Smooth muscle cell (in vitro differentiated cells): Measurements from ENCODE around the gene PRPH2. TPM values are rescaled to one million over a fixed set of nuclear protein-coding genes. Genes with fewer than 3 reads are reported as not detected.

Source experiments
- DNase-seq: peaks from one replicate; lab custom pipeline; 2025; ENCODE audit not compliant: unreplicated experiment; lab: John Stamatoyannopoulos, UW
- H2AFZ ChIP-seq: fragments of 200-600 bp; sonication (generic); 2 replicates; pipeline ENCODE4 v1.6.0; 2016; ENCODE audit warnings: antibody characterized with exemption, low read depth, mild to moderate bottlenecking
- H3F3A ChIP-seq: fragments of 200-600 bp; sonication (generic); 2 replicates; pipeline ENCODE4 v1.6.0; 2017; ENCODE audit warnings: antibody characterized with exemption, low read depth
- H3K27ac ChIP-seq: fragments of 200-600 bp; sonication (generic); 2 replicates; pipeline ENCODE4 v1.5.1; 2016; ENCODE audit warnings: low read depth, mild to moderate bottlenecking
- H3K27me3 ChIP-seq: fragments of 200-600 bp; sonication (generic); 2 replicates; pipeline ENCODE4 v1.6.1; 2016; ENCODE audit warnings: low read depth, mild to moderate bottlenecking
- H3K36me3 ChIP-seq: fragments of 200-600 bp; sonication (generic); 2 replicates; pipeline ENCODE4 v1.5.1; 2016; ENCODE audit warnings: low read depth
- H3K4me1 ChIP-seq: fragments of 200-600 bp; sonication (generic); 2 replicates; pipeline ENCODE4 v1.5.1; 2016; ENCODE audit warnings: low read depth
- H3K4me2 ChIP-seq: fragments of 200-600 bp; sonication (generic); 2 replicates; pipeline ENCODE4 v1.6.0; 2016; ENCODE audit warnings: mild to moderate bottlenecking
- H3K4me3 ChIP-seq: fragments of 200-600 bp; sonication (generic); 2 replicates; pipeline ENCODE4 v1.5.1; 2016; ENCODE audit warnings: mild to moderate bottlenecking
- H3K79me2 ChIP-seq: fragments of 200-600 bp; sonication (generic); 2 replicates; pipeline ENCODE4 v1.6.0; 2016; ENCODE audit warnings: low read depth, mild to moderate bottlenecking
- H3K9ac ChIP-seq: fragments of 200-600 bp; sonication (generic); 2 replicates; pipeline ENCODE4 v1.6.0; 2016; ENCODE audit warnings: low read depth
- H3K9me3 ChIP-seq: fragments of 200-600 bp; sonication (generic); replicated peaks from 2 replicates; pipeline ENCODE4 v1.5.1; 2016; ENCODE audit warnings: low read depth
- H4K20me1 ChIP-seq: fragments of 200-600 bp; sonication (generic); 2 replicates; pipeline ENCODE4 v1.6.0; 2016; ENCODE audit warnings: low read depth
- WGBS: methylation state at CpG from one replicate; pipeline ENCODE4 v1.1.7; 2016; ENCODE audit warnings: low lambda C conversion rate; 5-methylcytosine and 5-hydroxymethylcytosine counted together
- polyA plus RNA-seq: library from polyadenylated mRNA; unstranded; fragments of >200 nt; fragmentation: Nextera tagmentation; extraction: Ambion mirVana; gene quantifications from 2 replicates; pipeline ENCODE4 v1.2.1, GENCODE V29; 2016
- total RNA-seq: library from RNA; depleted of rRNA; stranded (reverse); fragments of >200 nt; gene quantifications from 2 replicates; pipeline ENCODE4 v1.2.3, GENCODE V29; 2014
- TF ChIP-seq, protein P1 (sequence below): fragments of 200-600 bp; sonication (generic); IDR thresholded peaks from 2 replicates; pipeline ENCODE4 v1.5.1; 2017; ENCODE audit warnings: borderline replicate concordance, mild to moderate bottlenecking, antibody characterized with exemption; ENCODE audit not compliant: insufficient read depth, poor library complexity, severe bottlenecking

PRPH2 gene
- total and polyA plus RNA-seq, 2 experiments from 2014 or later = not detected

DNA sequence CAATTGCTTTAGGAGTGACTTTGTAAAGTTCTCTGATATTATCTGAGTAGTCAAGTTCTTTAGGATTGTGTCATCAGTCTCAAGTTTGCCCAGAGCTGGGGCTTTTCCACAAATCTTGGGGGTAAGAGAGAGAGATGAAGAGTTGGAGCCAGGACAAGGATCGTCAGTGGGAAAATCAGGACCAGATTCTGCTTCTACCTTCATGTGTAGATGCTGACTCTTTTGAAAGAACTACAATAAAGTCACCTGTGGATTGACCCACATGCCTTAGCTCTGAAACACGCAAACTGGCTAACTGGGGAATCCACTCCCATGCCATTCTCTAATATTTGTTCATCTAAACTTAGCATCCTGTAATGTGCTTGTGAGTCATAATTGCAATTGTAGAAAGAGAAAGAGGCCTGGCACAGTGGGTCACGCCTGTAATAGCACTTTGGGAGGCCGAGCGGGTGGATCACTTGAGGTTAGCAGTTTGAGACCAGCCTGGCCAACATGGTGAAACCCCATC, 43.8 kb upstream of the PRPH2 start:
- 91% methylated on average over 5 of the region's 5 CpGs for whole genome bisulfite sequencing
- Histone ChIP-seq H2AFZ (no peak overlapping the region), H3K9me3 (no peaks in the 10 kb centered on the region), H3K9ac (no peak overlapping the region), H3K36me3 (no peaks in the 10 kb centered on the region), H3F3A (no peaks in the 10 kb centered on the region), H3K79me2 (no peaks in the 10 kb centered on the region), H3K27ac (no peak overlapping the region), H3K27me3 (no peaks in the 10 kb centered on the region), H3K4me1 (peaks cover 5% of the 10 kb centered on the region), H3K4me2 (no peak overlapping the region), H4K20me1 (no peaks in the 10 kb centered on the region), H3K4me3 (no peak overlapping the region)
- no peak for DNase-seq
- TF ChIP-seq, protein P1, sequence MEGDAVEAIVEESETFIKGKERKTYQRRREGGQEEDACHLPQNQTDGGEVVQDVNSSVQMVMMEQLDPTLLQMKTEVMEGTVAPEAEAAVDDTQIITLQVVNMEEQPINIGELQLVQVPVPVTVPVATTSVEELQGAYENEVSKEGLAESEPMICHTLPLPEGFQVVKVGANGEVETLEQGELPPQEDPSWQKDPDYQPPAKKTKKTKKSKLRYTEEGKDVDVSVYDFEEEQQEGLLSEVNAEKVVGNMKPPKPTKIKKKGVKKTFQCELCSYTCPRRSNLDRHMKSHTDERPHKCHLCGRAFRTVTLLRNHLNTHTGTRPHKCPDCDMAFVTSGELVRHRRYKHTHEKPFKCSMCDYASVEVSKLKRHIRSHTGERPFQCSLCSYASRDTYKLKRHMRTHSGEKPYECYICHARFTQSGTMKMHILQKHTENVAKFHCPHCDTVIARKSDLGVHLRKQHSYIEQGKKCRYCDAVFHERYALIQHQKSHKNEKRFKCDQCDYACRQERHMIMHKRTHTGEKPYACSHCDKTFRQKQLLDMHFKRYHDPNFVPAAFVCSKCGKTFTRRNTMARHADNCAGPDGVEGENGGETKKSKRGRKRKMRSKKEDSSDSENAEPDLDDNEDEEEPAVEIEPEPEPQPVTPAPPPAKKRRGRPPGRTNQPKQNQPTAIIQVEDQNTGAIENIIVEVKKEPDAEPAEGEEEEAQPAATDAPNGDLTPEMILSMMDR = no peak

DNA sequence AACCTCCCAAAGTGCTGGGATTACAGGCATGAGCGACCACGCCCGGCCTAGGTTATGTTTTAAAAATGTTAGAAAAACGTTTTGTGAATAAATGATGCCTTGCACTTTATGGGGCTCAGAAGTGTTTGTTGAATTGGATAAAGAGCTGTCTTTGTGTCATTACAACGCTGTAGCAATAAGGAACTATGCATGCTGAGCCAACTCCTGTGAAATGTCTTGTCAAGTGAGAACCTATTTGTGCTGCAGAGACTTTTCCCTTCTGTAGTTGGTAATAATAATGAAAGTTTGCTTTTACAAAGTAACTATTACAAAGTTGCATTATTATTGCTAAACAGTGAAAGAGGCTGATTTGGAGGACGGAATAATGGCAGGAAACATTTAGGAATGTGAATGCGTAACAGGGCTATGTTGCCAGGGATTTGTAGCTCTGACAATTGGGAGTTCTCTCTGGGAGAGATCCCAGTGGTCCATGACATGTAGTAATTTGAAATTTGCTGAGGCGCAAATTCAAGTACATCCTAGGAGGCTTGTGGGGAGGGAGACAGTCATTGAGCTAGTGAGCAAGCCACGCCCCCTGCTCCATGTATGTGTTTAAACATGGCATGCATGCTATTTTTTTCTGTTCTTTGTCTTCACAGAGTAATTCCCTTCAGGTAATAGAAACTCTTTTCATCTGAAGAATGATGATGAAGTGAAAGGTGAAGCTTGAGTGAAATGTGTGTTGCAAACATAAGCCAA, 42.7 kb upstream of the PRPH2 start:
- Histone ChIP-seq H3K27me3 (no peaks in the 10 kb centered on the region), H3K4me1 (no peaks in the 10 kb centered on the region), H3K9ac (no peak overlapping the region), H3K27ac (no peak overlapping the region), H3F3A (no peaks in the 10 kb centered on the region), H2AFZ (no peak overlapping the region), H3K4me2 (no peak overlapping the region), H3K79me2 (no peaks in the 10 kb centered on the region), H4K20me1 (no peaks in the 10 kb centered on the region), H3K36me3 (no peaks in the 10 kb centered on the region), H3K9me3 (no peaks in the 10 kb centered on the region), H3K4me3 (no peak overlapping the region)
- WGBS = 87% methylated on average over 9 of the region's 9 CpGs
- no peak for DNase-seq
- TF ChIP-seq, protein P1 = no peak

DNA sequence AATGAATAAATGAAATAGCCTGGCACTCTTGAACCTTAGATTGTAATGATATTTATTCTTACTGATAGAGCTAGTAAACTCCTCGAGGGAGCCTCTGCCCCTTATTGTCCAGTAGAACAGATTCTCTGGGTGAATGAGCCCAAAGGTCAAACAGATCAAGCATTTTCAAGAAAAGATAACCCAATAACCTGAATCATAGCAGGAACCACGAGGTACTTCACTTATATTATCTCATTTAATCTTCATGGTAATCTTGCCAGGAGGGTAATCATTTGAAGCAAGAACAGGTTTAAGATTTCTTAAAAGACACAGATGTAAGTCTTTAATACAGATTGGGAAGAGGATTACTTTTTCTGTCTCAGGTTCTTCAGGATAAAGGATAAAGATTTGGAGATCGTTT, 40.6 kb upstream of the PRPH2 start:
- Histone ChIP-seq H2AFZ (no peak overlapping the region), H3K27me3 (no peaks in the 10 kb centered on the region), H3K4me2 (no peak overlapping the region), H3K9ac (no peak overlapping the region), H3K4me1 (no peaks in the 10 kb centered on the region), H3K4me3 (no peak overlapping the region), H4K20me1 (no peaks in the 10 kb centered on the region), H3K9me3 (no peaks in the 10 kb centered on the region), H3F3A (no peaks in the 10 kb centered on the region), H3K79me2 (no peaks in the 10 kb centered on the region), H3K36me3 (no peaks in the 10 kb centered on the region), H3K27ac (no peak overlapping the region)
- WGBS = 82% methylated on average over 3 of the region's 3 CpGs
- TF ChIP-seq, protein P1 = no peak
- no peak for DNase-seq

DNA sequence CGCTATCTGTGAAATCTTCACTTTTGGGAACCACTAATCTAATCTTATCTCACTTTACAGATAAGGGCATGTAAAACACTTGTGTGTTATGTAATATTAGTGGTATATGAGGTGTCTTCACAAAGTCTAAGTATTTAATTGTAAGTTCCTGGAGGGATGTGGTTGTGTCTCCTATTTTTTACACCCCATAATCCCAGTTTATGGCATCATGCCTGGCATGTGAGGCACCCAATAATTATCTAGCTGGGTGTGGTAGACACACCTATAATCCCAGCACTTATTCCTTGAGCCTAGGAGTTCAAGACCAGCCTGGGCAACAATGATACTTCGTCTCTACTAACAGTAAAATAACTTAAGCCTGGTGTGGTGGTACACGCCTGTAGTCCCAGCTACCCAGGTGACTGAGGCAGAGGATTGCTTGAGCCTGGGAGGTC, 40.0 kb upstream of the PRPH2 start:
- Histone ChIP-seq H3K4me3 (no peak overlapping the region), H3K36me3 (no peaks in the 10 kb centered on the region), H3K79me2 (no peaks in the 10 kb centered on the region), H4K20me1 (no peaks in the 10 kb centered on the region), H3K27me3 (no peaks in the 10 kb centered on the region), H3K27ac (no peak overlapping the region), H3F3A (no peaks in the 10 kb centered on the region), H3K9ac (no peak overlapping the region), H3K9me3 (no peaks in the 10 kb centered on the region), H2AFZ (no peak overlapping the region), H3K4me1 (no peaks in the 10 kb centered on the region), H3K4me2 (no peak overlapping the region)
- TF ChIP-seq, protein P1 = no peak
- WGBS = 94% methylated on average over 3 of the region's 3 CpGs
- no peak for DNase-seq
